IPS-18c (cell line): ENCODE measurements around the gene SLC35F4.

Experiments used
- H3K4me3 ChIP-seq: 2 replicates; pipeline ENCODE4 v1.7.0; 2013; ENCODE audit warnings: low read depth, mild to moderate bottlenecking, low read length, moderate library complexity; ENCODE audit not compliant: insufficient read depth
- H3K9me3 ChIP-seq: one replicate; pipeline ENCODE4 v1.6.1; 2013; ENCODE audit warnings: mild to moderate bottlenecking, low read length, moderate library complexity; ENCODE audit not compliant: control insufficient read depth, insufficient read depth

The SLC35F4 gene

GRCh38 chr14:57549765-57550420 lies 316.0 kb downstream of the SLC35F4 start:
- Histone ChIP-seq H3K4me3 (no peak overlapping the region), H3K9me3 (no peaks in the 10 kb centered on the region)

GRCh38 chr14:57549016-57549564 lies 316.8 kb downstream of the SLC35F4 start:
- no peaks in the 10 kb centered on the region for H3K9me3 ChIP-seq
- no peak overlapping the region for H3K4me3 ChIP-seq

GRCh38 chr14:57547131-57547530 lies 318.8 kb downstream of the SLC35F4 start:
- Histone ChIP-seq H3K4me3 (no peak overlapping the region), H3K9me3 (no peaks in the 10 kb centered on the region)

GRCh38 chr14:57533214-57533613 lies 332.7 kb downstream of the SLC35F4 start:
- Histone ChIP-seq H3K9me3 (no peaks in the 10 kb centered on the region), H3K4me3 (no peak overlapping the region)

- H3K9me3 ChIP-seq: no peaks in the 10 kb centered on the region
Observed at GRCh38 chr14:57530571-57530970, 335.3 kb downstream of the SLC35F4 start.

GRCh38 chr14:57526942-57527341 lies 338.9 kb downstream of the SLC35F4 start:
- H3K4me3 ChIP-seq: no peak overlapping the region
- H3K9me3 ChIP-seq: peaks cover 2% of the 10 kb centered on the region

More at GRCh38 chr14:57530571-57530970, 335.3 kb downstream of the SLC35F4 start:
- H3K4me3 ChIP-seq: no peak overlapping the region

GRCh38 chr14:57519043-57519442 lies 346.8 kb downstream of the SLC35F4 start:
- Histone ChIP-seq H3K4me3 (no peak overlapping the region), H3K9me3 (peaks cover 2% of the 10 kb centered on the region)
